ENCODE results near the gene ARHGAP22.

The ARHGAP22 gene

GRCh38 chr10:48592346-48592745 is 12.5 kb downstream of the ARHGAP22 start:
- Histone ChIP-seq H3K27me3 (ENCODE audit: control insufficient read depth, insufficient read depth, low read length) (no peaks in the 10 kb centered on the region), H3K4me3 (ENCODE audit: low read length) (no peak overlapping the region), H3K9ac (ENCODE audit: low read depth, low read length) (no peak overlapping the region), H3K4me2 (ENCODE audit: low read length) (no peak overlapping the region), H3K36me3 (ENCODE audit: insufficient read depth, low read length) (peaks cover 50% of the 10 kb centered on the region), H3K4me1 (ENCODE audit: control insufficient read depth, insufficient read depth, low read length) (peaks cover 64% of the 10 kb centered on the region), H3K9me3 (replicated peaks; ENCODE audit: low read length) (no peaks in the 10 kb centered on the region)

- Histone ChIP-seq H3K27me3 (ENCODE audit: control insufficient read depth, insufficient read depth, low read length) (no peaks in the 10 kb centered on the region), H3K9ac (ENCODE audit: low read depth, low read length) (no peak overlapping the region), H3K9me3 (replicated peaks; ENCODE audit: low read length) (no peaks in the 10 kb centered on the region), H3K4me1 (ENCODE audit: control insufficient read depth, insufficient read depth, low read length) (peaks cover 62% of the 10 kb centered on the region), H3K4me2 (ENCODE audit: low read length) (no peak overlapping the region), H3K4me3 (ENCODE audit: low read length) (no peak overlapping the region), H3K36me3 (ENCODE audit: insufficient read depth, low read length) (peaks cover 50% of the 10 kb centered on the region)
These were observed 13.9 kb downstream of the ARHGAP22 start for GRCh38 chr10:48590945-48591344.

DNA sequence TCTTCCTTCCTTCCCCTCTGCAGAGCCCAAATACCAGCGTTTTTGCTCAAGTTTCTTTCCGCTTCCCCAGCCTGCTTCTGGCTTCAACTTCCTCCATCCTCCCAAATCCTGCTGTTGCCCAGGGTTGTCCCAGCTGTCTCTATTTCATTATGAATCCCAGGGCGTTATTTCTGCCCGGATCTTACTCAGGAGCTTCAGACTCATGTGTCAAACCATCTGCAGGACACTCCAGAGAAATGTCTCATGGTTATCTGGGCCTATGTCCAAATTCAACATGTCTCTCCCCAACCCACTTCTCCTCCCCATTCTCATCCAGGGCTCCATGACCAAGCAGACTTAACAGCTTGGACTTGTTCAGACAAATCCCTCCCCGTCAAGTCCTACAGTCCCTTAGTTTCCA is 15.6 kb downstream of the ARHGAP22 start:
- peak overlapping the region; percentile 16 for H3K4me3 ChIP-seq (ENCODE audit: low read length)
- H3K4me1 ChIP-seq (ENCODE audit: control insufficient read depth, insufficient read depth, low read length), result peaks cover 53% of the 10 kb centered on the region
- H3K9ac ChIP-seq (ENCODE audit: low read depth, low read length), result peak overlapping the region; percentile 47
- H3K4me2 ChIP-seq (ENCODE audit: low read length), result peak overlapping the region; percentile 67
- peaks cover 57% of the 10 kb centered on the region for H3K36me3 ChIP-seq (ENCODE audit: insufficient read depth, low read length)
- no peaks in the 10 kb centered on the region for H3K9me3 ChIP-seq (replicated peaks; ENCODE audit: low read length)
- H3K27me3 ChIP-seq (ENCODE audit: control insufficient read depth, insufficient read depth, low read length), result no peaks in the 10 kb centered on the region

DNA sequence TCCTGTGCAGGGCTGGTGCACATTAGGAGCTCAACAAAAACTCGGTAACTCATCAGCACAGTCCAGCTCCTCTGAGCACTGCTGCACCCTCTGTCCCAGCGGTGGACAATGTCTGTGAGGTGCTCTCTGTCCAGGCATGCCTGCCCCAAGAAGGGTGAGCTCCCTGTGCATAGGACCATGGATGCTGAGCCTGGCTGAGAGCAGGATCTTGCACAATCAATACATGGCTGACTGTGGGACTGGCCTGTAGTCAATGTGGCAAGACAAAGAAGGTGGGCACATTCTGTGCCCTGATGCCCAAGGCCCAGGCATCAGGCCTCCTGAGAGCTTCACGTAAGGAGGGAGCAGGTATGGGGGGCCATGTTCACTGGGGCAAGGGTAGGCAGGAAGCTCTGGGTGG is 17.1 kb downstream of the ARHGAP22 start:
- Histone ChIP-seq H3K4me3 (ENCODE audit: low read length) (no peak overlapping the region), H3K27me3 (ENCODE audit: control insufficient read depth, insufficient read depth, low read length) (no peaks in the 10 kb centered on the region), H3K36me3 (ENCODE audit: insufficient read depth, low read length) (peaks cover 70% of the 10 kb centered on the region), H3K9ac (ENCODE audit: low read depth, low read length) (no peak overlapping the region), H3K4me2 (ENCODE audit: low read length) (no peak overlapping the region), H3K9me3 (replicated peaks; ENCODE audit: low read length) (no peaks in the 10 kb centered on the region), H3K4me1 (ENCODE audit: control insufficient read depth, insufficient read depth, low read length) (peaks cover 49% of the 10 kb centered on the region)

GRCh38 chr10:48587101-48587500 is 17.8 kb downstream of the ARHGAP22 start:
- Histone ChIP-seq H3K4me2 (ENCODE audit: low read length) (no peak overlapping the region), H3K36me3 (ENCODE audit: insufficient read depth, low read length) (peaks cover 71% of the 10 kb centered on the region), H3K4me1 (ENCODE audit: control insufficient read depth, insufficient read depth, low read length) (peaks cover 43% of the 10 kb centered on the region), H3K27me3 (ENCODE audit: control insufficient read depth, insufficient read depth, low read length) (no peaks in the 10 kb centered on the region), H3K9ac (ENCODE audit: low read depth, low read length) (no peak overlapping the region), H3K4me3 (ENCODE audit: low read length) (no peak overlapping the region), H3K9me3 (replicated peaks; ENCODE audit: low read length) (no peaks in the 10 kb centered on the region)

DNA sequence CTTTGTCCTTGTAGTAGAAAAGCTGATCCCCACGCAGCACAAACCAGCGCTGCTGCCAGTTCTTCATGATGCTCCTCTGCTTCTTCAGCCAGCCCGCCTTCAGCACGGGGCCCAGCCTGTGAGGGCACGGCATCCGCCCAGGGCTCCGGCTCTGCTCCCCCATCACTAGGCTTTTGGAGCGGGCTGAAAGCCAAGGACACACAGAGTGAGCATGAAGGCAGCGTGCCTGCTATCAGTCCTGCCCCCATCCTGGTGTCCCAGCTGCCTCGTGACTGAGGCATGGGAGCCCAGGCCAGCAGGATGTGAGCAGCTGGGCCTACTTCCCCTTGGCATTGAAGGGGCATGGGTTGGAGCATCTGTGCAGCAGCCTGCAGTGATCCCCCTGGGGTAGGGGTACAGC is 21.9 kb downstream of the ARHGAP22 start:
- no peak overlapping the region for H3K9ac ChIP-seq (ENCODE audit: low read depth, low read length)
- H3K9me3 ChIP-seq (replicated peaks; ENCODE audit: low read length), result no peaks in the 10 kb centered on the region
- no peak overlapping the region for H3K4me2 ChIP-seq (ENCODE audit: low read length)
- H3K27me3 ChIP-seq (ENCODE audit: control insufficient read depth, insufficient read depth, low read length), result no peaks in the 10 kb centered on the region
- peaks cover 94% of the 10 kb centered on the region for H3K36me3 ChIP-seq (ENCODE audit: insufficient read depth, low read length)
- peaks cover 24% of the 10 kb centered on the region for H3K4me1 ChIP-seq (ENCODE audit: control insufficient read depth, insufficient read depth, low read length)
- H3K4me3 ChIP-seq (ENCODE audit: low read length), result no peak overlapping the region

DNA sequence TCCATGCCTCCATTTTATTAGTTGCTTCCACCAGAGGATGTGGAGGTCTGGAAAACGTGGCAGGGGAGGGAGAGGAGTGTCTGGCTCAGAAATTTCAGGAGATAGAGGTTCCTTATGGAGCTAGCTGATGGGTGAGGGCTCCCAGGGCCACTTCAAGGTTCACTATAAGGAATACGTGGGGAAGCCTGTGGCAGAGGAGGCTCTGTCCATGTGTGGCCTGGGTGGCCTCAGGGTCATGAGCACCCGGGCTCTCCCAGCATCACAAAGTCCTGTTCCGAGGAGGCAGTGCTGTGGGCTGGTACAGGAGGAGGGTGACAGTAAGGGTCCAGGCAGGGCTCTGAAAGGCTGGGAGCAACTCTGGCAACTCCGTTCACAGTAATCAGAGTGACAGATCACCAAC is 24.6 kb downstream of the ARHGAP22 start:
- H3K4me2 ChIP-seq (ENCODE audit: low read length), result no peak overlapping the region
- H3K9ac ChIP-seq (ENCODE audit: low read depth, low read length), result no peak overlapping the region
- H3K4me3 ChIP-seq (ENCODE audit: low read length), result no peak overlapping the region
- H3K27me3 ChIP-seq (ENCODE audit: control insufficient read depth, insufficient read depth, low read length), result no peaks in the 10 kb centered on the region
- peaks cover 17% of the 10 kb centered on the region for H3K4me1 ChIP-seq (ENCODE audit: control insufficient read depth, insufficient read depth, low read length)
- H3K9me3 ChIP-seq (replicated peaks; ENCODE audit: low read length), result no peaks in the 10 kb centered on the region
- H3K36me3 ChIP-seq (ENCODE audit: insufficient read depth, low read length), result peaks cover 87% of the 10 kb centered on the region

DNA sequence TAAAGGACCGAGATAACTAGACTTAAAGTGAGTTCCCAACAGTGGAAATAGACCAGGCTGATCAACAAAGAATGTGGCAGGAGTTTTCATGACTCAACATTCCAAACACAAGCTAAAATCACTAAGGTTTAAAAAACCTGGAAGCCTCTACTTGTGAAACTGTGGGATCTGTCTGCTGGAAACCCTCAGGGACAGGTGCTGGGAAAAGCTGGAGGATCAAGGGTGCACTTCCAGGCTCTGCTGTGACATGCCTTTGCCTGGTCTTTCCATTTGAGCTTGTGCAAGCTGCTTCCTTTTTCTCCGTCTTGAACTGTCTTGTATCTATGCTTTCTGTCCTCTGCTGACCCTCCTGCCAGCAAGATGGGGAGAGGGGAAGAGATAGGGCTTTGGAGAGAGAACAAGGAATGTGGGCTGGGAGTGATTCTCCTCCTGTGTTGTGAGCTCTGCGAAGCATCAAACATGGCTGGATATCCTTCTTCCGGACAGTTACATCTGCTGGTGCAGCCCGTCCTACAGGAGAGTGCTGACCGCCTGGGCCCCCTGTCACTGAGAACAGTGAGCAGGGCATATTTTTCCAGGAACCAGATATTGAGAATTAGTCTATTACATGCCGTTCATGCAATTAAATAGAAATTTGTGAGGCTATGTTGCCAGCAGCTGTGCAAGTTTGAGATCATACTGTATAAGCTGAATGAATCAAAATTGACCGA is 25.5 kb downstream of the ARHGAP22 start:
- H3K9me3 ChIP-seq (replicated peaks; ENCODE audit: low read length), result no peaks in the 10 kb centered on the region

GRCh38 chr10:48577158-48577557 is 27.7 kb downstream of the ARHGAP22 start:
- H3K4me1 ChIP-seq (ENCODE audit: control insufficient read depth, insufficient read depth, low read length), result peaks cover 27% of the 10 kb centered on the region
- no peaks in the 10 kb centered on the region for H3K9me3 ChIP-seq (replicated peaks; ENCODE audit: low read length)
- no peaks in the 10 kb centered on the region for H3K27me3 ChIP-seq (ENCODE audit: control insufficient read depth, insufficient read depth, low read length)
- no peak overlapping the region for H3K9ac ChIP-seq (ENCODE audit: low read depth, low read length)
- no peak overlapping the region for H3K4me2 ChIP-seq (ENCODE audit: low read length)
- H3K4me3 ChIP-seq (ENCODE audit: low read length), result no peak overlapping the region
- H3K36me3 ChIP-seq (ENCODE audit: insufficient read depth, low read length), result peaks cover 93% of the 10 kb centered on the region

More for the DNA sequence above, 25.5 kb downstream of the ARHGAP22 start:
- H3K9ac ChIP-seq (ENCODE audit: low read depth, low read length), result no peak overlapping the region
- no peaks in the 10 kb centered on the region for H3K27me3 ChIP-seq (ENCODE audit: control insufficient read depth, insufficient read depth, low read length)
- H3K4me1 ChIP-seq (ENCODE audit: control insufficient read depth, insufficient read depth, low read length), result peaks cover 17% of the 10 kb centered on the region
- H3K4me2 ChIP-seq (ENCODE audit: low read length), result peak overlapping the region; percentile 2
- H3K36me3 ChIP-seq (ENCODE audit: insufficient read depth, low read length), result peaks cover 92% of the 10 kb centered on the region
- no peak overlapping the region for H3K4me3 ChIP-seq (ENCODE audit: low read length)

DNA sequence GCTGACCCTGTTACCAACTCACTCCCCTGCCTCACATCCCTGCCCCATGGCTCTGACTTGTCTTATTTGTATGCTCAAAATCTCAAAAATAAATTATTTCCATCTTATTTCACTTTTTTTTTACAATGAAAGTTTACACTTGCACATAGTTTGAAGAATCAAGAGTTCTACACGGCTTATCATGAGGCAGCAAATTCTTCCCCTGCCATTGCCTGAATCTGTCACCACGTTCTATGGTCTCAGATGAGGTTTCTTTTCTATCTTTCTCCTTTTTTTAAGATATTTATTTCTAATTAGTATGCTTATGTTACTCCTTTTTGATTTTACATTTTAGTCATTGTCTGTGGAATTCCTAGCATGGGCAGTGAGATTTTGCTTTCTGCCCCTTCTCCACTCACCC is 28.4 kb downstream of the ARHGAP22 start:
- no peaks in the 10 kb centered on the region for H3K9me3 ChIP-seq (replicated peaks; ENCODE audit: low read length)
- no peak overlapping the region for H3K4me3 ChIP-seq (ENCODE audit: low read length)
- H3K27me3 ChIP-seq (ENCODE audit: control insufficient read depth, insufficient read depth, low read length), result no peaks in the 10 kb centered on the region
- H3K36me3 ChIP-seq (ENCODE audit: insufficient read depth, low read length), result peaks cover 93% of the 10 kb centered on the region
- H3K9ac ChIP-seq (ENCODE audit: low read depth, low read length), result no peak overlapping the region
- H3K4me1 ChIP-seq (ENCODE audit: control insufficient read depth, insufficient read depth, low read length), result peaks cover 30% of the 10 kb centered on the region
- H3K4me2 ChIP-seq (ENCODE audit: low read length), result no peak overlapping the region

GRCh38 chr10:48575901-48576300 is 29.0 kb downstream of the ARHGAP22 start:
- H3K27me3 ChIP-seq (ENCODE audit: control insufficient read depth, insufficient read depth, low read length), result no peaks in the 10 kb centered on the region
- H3K4me2 ChIP-seq (ENCODE audit: low read length), result no peak overlapping the region
- peaks cover 30% of the 10 kb centered on the region for H3K4me1 ChIP-seq (ENCODE audit: control insufficient read depth, insufficient read depth, low read length)
- H3K9me3 ChIP-seq (replicated peaks; ENCODE audit: low read length), result no peaks in the 10 kb centered on the region
- no peak overlapping the region for H3K9ac ChIP-seq (ENCODE audit: low read depth, low read length)
- H3K4me3 ChIP-seq (ENCODE audit: low read length), result no peak overlapping the region
- peaks cover 93% of the 10 kb centered on the region for H3K36me3 ChIP-seq (ENCODE audit: insufficient read depth, low read length)

- H3K9ac ChIP-seq (ENCODE audit: low read depth, low read length), result no peak overlapping the region
- H3K36me3 ChIP-seq (ENCODE audit: insufficient read depth, low read length), result peaks cover 90% of the 10 kb centered on the region
- H3K27me3 ChIP-seq (ENCODE audit: control insufficient read depth, insufficient read depth, low read length), result no peaks in the 10 kb centered on the region
- H3K4me2 ChIP-seq (ENCODE audit: low read length), result no peak overlapping the region
- H3K4me1 ChIP-seq (ENCODE audit: control insufficient read depth, insufficient read depth, low read length), result peaks cover 23% of the 10 kb centered on the region
- no peak overlapping the region for H3K4me3 ChIP-seq (ENCODE audit: low read length)
- no peaks in the 10 kb centered on the region for H3K9me3 ChIP-seq (replicated peaks; ENCODE audit: low read length)
These were observed 30.0 kb downstream of the ARHGAP22 start for GRCh38 chr10:48574817-48575380.
